RWPE1 (cell line): ENCODE measurements around the gene ABO.
"Not testable (repeated sequence)": the region's sequence is repeated elsewhere in the genome, so short reads cannot be mapped to it uniquely, and the experiment has no call there.

Experiments
- CTCF ChIA-PET: fragments of 350-600 bp; sonication (Branson Sonifier 250); formaldehyde crosslinking; extraction: SDS; loops from one replicate; lab custom pipeline; 2021; lab: Yijun Ruan, JAX
- POLR2A ChIA-PET: fragments of 400-600 bp; formaldehyde crosslinking; extraction: SDS; loops from one replicate; lab custom pipeline; 2020; ENCODE audit warnings: antibody characterized with exemption; ENCODE audit not compliant: low non-redundant PET; lab: Yijun Ruan, JAX
- DNase-seq: peaks from one replicate; pipeline ENCODE4 v3.0.0; 2012; ENCODE audit warnings: low spot score
- H3K27ac ChIP-seq: fragments of 450-650 bp; 2 replicates; pipeline ENCODE4 v1.5.1; 2017
- CTCF ChIP-seq: fragments of 450-650 bp; conservative IDR thresholded peaks from 2 replicates; pipeline ENCODE4 v1.5.1; 2017; ENCODE audit warnings: low read depth, mild to moderate bottlenecking

ABO gene

GRCh38 chr9:133275105-133276000, at the start of gene ABO:
Gene ABO (minus strand): TSS chr9:133275201.
- no peak for DNase-seq
- ChIA-PET CTCF (interaction anchor here (0.7 to 1.9 kb wide), 6 partner anchors 18 to 89 kb away, joined by 3 to 11 read pairs (median 4); no protein-coding TSS in a partner anchor), POLR2A (interaction anchor here (0.5 kb wide), 1 partner anchor 90 kb away, joined by 7 read pairs; no protein-coding TSS in a partner anchor)

DNA sequence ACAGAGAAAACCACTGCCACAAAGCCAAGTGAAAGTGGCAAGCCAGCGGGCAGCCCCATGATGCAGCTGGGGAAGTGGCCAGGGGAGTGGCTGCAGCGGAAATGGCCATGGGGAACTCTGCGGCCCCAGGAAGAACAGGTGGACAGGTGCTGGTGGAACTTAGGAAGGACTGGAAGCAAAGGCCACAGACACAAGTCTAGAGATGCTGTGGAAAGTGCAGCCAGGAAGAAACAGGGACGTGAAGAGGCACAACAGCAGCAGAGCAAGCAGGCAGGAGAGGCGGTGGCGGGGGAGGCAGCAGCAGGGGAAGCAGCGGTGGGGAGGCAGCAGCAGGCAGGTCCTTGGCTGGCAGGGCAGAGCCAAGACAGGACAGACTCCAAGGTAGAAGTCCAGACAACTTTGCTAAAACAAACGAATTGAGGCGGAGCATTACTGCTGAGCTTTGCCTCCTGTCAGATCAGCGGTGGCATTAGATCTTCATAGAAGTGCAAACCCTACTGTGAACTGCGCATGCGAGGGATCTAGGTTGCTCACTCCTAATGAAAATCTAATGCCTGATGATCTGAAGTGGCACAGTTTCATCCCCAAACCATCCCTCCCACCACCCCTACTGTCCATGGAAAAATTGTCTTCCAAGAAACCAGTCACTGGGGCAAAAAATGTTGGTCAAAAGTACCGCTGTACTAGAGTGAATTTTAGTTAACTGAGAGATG, 49.1 kb upstream of the ABO start:
- TF ChIP-seq CTCF = no peak
- DNase-seq = no peak
- no peak overlapping the region for H3K27ac ChIP-seq
- CTCF ChIA-PET = no interaction called here
- POLR2A ChIA-PET = no interaction called here

More at GRCh38 chr9:133275105-133276000, at the start of gene ABO:
- no peak within 1 kb of the TSS for H3K27ac ChIP-seq
- TF ChIP-seq CTCF = no peak; the same call in 1 of the 2 replicates

GRCh38 chr9:133323211-133323610, 48.2 kb upstream of the ABO start:
- H3K27ac ChIP-seq = no peak overlapping the region
- no peak for TF ChIP-seq CTCF
- DNase-seq = no peak
- ChIA-PET CTCF (no interaction called here), POLR2A (no interaction called here)

DNA sequence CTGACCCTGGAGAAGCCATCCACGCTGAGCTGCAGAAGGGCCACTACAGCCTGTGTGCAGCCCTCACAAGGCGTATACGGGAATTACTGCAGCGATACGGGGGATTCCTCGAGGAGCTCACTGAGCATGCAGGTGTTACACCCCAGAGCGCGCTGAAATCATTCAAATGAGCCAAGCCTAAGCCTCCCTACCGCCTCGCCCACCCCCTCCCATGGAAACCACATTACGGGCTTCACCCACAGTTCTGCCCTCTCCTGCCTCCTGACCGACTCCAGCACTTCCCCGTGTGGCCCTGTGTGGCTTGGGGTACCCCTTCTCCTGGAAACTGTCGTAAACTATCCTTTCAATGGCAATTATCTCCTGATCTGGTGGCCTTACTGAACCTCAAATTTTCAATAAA, 47.7 kb upstream of the ABO start:
- DNase-seq = no peak
- ChIA-PET CTCF (no interaction called here), POLR2A (no interaction called here)
- TF ChIP-seq CTCF = no peak
- no peak overlapping the region for H3K27ac ChIP-seq

DNA sequence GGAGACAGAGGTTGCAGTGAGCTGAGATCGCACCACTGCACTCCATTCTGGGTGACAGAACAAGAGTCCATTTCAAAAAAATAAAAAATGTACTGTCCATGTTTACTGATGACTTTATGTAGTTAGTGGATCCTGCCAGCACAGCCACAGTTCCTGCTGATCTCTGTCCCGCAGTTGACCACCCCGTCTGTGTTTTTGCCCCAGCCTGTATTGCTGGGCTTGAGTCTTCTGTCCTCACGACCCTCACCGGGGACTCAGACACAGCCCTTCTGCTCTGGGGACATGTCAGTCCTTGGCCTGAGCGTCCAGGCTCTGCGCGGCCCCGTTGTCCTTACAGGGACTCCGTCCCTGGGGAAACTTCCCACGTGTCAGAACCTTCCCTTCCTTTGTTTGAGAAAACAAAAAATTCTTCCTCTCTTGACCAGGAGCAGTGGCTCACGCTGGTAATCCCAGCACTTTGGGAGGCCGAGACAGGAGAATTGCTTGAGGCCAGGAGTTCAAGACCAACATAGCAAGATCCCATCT, 46.5 kb upstream of the ABO start:
- ChIA-PET POLR2A (no interaction called here), CTCF (interaction anchor here (0.6 to 1.6 kb wide), 3 partner anchors 9 to 135 kb away, joined by 3 to 10 read pairs (median 4); no protein-coding TSS in a partner anchor)
- H3K27ac ChIP-seq = no peak overlapping the region
- no peak for DNase-seq
- no peak for TF ChIP-seq CTCF

DNA sequence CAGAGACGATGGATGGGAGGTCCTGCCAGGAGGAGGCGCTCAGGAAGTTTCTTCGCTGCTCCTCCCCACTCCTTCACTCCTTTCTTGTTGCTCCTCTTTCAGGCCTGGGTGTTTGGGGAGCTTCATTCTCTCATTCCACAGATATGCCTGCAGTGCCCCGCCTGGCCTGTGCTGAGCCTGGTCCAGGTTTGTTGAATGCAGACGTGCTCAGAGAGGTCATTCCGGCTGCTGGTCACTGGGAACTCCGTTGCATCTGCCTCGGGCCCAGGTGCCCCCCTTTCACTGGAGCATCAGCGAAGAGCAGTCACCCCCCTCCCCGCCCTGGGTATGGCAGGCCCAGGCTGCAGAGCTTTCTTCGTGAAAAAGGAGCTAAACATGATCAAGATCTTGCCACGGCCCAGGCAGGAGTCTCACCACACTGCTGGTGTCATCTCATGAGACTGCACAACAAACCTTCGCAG, 45.5 kb upstream of the ABO start:
- DNase-seq = no peak
- CTCF ChIA-PET = interaction anchor here (0.6 to 1.6 kb wide), 4 partner anchors 17 to 179 kb away, joined by 3 to 10 read pairs (median 4); no protein-coding TSS in a partner anchor
- TF ChIP-seq CTCF = no peak
- no peak overlapping the region for H3K27ac ChIP-seq
- POLR2A ChIA-PET = no interaction called here

DNA sequence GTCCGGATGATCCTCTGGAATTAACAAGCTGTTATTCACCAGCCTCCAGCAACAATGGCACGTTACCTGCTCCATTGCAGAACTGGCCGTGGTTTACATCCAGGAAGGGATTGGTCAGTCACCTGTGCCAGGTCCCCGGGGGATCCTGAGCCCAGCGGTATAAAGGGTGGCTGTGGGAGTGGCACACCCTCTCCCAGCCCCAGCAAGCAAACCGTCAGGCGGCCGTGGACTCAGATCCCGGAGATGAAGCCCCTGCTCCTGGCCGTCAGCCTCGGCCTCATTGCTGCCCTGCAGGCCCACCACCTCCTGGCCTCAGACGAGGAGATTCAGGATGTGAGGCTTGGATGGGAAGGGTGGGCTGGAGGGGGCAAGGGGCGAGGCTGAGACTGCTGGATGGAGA, 42.5 kb upstream of the ABO start:
- POLR2A ChIA-PET, H3K27ac ChIP-seq, CTCF ChIA-PET, DNase-seq: not testable (repeated sequence)
